ENCODE measurements around the gene LRRC47. TPM values are rescaled to one million over a fixed set of nuclear protein-coding genes. Genes with fewer than 3 reads are reported as not detected.
A peak's percentile ranks its signal among the peaks of the same experiment; 100 is the strongest.

LRRC47 gene
- total RNA-seq, 1 experiment from 2014 or later: 65.1 TPM

DNA sequence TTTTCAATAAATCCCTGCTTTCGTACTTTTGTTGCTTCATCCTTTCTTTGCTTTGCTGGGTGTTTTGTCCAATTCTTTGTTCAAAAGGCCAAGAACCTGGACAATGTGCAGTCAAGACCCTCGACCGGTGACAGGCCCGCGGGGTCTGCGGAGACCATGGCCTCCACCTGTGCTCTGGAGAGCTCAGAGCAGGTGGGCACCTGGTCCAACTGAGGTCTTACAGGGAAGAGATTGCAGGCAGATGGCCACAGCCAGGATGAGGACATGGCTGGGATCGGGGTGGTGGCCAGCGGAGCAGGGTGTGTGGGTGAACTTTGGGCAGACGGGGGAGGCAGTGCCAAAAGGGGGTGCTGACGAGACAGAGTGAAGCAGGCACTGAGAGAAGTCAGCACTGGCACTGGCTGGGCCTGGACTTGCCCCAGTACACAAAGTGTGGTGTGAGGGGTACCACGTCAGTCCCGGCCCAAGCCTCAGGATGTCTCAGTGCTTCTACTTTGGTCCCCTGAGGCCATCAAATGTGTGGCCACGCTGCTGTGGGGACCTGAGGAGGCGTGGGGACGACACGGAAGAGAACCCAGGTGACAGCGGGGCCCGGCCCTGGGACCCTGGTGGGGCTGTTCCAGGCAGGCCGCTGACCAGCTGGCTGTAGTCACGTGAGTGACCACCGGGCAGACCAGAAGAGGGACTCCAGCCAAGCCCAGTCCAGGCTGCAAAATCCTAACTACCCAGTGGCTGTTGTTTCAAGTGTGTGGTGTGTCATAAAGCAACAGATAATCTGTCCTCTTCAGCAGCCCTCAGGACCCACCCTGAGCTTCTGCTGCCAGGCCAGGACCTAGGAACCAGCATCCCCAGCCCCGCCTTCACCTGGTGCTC, 54.5 kb downstream of the LRRC47 start:
- Histone ChIP-seq H3K4ac (ENCODE audit: low read depth, low read length) (no peak overlapping the region), H3K9me3 (ENCODE audit: control insufficient read depth, low read depth, low read length) (no peaks in the 10 kb centered on the region), H4K20me1 (ENCODE audit: control insufficient read depth, insufficient read depth, insufficient read length) (peaks cover 5% of the 10 kb centered on the region), H3K56ac (ENCODE audit: insufficient read length, low read depth, low read length) (no peak overlapping the region), H2AK5ac (ENCODE audit: insufficient read length, low read length) (no peak overlapping the region), H2AFZ (ENCODE audit: low read length) (no peak overlapping the region), H2BK120ac (ENCODE audit: low read depth, low read length, poor library complexity, severe bottlenecking) (no peak overlapping the region), H3K79me1 (ENCODE audit: insufficient read depth, low read depth, low read length, poor library complexity, severe bottlenecking) (no peaks in the 10 kb centered on the region), H4K8ac (replicated peaks; ENCODE audit: insufficient read length, low read depth, low read length) (no peak overlapping the region), H2BK20ac (ENCODE audit: low read depth, low read length, poor library complexity, severe bottlenecking) (no peak overlapping the region), H4K5ac (ENCODE audit: insufficient read length, low read depth, low read length) (no peak overlapping the region), H3K18ac (ENCODE audit: insufficient read length, low read depth, low read length) (no peak overlapping the region), H3K79me2 (ENCODE audit: insufficient read depth, low read length) (peaks cover 2% of the 10 kb centered on the region; the same call in 1 of the 2 replicates), H3K9ac (ENCODE audit: extremely low read depth, insufficient read length, low read length) (no peak overlapping the region), H3K27ac (ENCODE audit: insufficient read length, low read depth, low read length) (no peak overlapping the region), H2BK15ac (ENCODE audit: low read depth, low read length) (no peak overlapping the region), H3K23me2 (ENCODE audit: insufficient read length, low read depth, low read length, poor library complexity, severe bottlenecking) (peaks cover 7% of the 10 kb centered on the region), H3K4me1 (ENCODE audit: insufficient read depth, low read length) (peaks cover 5% of the 10 kb centered on the region; the same call in 1 of the 2 replicates), H3K27me3 (ENCODE audit: insufficient read depth, low read length) (no peaks in the 10 kb centered on the region), H2BK12ac (ENCODE audit: insufficient read length, low read depth, low read length) (no peak overlapping the region), H2BK5ac (ENCODE audit: insufficient read length, low read length) (no peak overlapping the region), H3T11ph (ENCODE audit: low read length) (no peak overlapping the region), H4K91ac (ENCODE audit: insufficient read length, low read depth, low read length) (no peak overlapping the region), H3K4me2 (ENCODE audit: insufficient read depth, insufficient read length, low read length) (no peak overlapping the region), H3K14ac (ENCODE audit: insufficient read depth, low read length) (no peak overlapping the region), H3K23ac (ENCODE audit: insufficient read length, low read depth, low read length) (no peak overlapping the region)
- peaks cover 18 to 19% of the 10 kb centered on the region in 2 experiments for H3K4me1 Mint-ChIP-seq
- H3K4me3 Mint-ChIP-seq: no peak overlapping the region
- no CpG with 5 or more reads among the region's 22 CpGs for WGBS (ENCODE audit: extremely low coverage, insufficient read length, low lambda C conversion rate)
- no peaks in the 10 kb centered on the region; the same call in 1 of the 2 replicates for H3K27me3 Mint-ChIP-seq (ENCODE audit: low read depth)
- no peak for DNase-seq
- peaks cover 29 to 44% (median 43%) of the 10 kb centered on the region in 3 experiments; a peak in 6 of 7 replicates for H3K36me3 Mint-ChIP-seq (ENCODE audit: insufficient read depth in 1 of 3, low read depth in 3 of 3)
- H3K9me3 Mint-ChIP-seq: no peaks in the 10 kb centered on the region
- TF ChIP-seq, protein P1, sequence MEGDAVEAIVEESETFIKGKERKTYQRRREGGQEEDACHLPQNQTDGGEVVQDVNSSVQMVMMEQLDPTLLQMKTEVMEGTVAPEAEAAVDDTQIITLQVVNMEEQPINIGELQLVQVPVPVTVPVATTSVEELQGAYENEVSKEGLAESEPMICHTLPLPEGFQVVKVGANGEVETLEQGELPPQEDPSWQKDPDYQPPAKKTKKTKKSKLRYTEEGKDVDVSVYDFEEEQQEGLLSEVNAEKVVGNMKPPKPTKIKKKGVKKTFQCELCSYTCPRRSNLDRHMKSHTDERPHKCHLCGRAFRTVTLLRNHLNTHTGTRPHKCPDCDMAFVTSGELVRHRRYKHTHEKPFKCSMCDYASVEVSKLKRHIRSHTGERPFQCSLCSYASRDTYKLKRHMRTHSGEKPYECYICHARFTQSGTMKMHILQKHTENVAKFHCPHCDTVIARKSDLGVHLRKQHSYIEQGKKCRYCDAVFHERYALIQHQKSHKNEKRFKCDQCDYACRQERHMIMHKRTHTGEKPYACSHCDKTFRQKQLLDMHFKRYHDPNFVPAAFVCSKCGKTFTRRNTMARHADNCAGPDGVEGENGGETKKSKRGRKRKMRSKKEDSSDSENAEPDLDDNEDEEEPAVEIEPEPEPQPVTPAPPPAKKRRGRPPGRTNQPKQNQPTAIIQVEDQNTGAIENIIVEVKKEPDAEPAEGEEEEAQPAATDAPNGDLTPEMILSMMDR (conservative IDR thresholded peaks at IDR 0.05): no peak
- H3K27ac Mint-ChIP-seq: peak overlapping the region in 2 of 3 experiments; percentile 14 to 56; a peak in 1 of 7 replicates
